Activated naive CD8-positive, alpha-beta T cell (primary cell): ENCODE results near the gene GIT2.
"Not testable (repeated sequence)": the region's sequence is repeated elsewhere in the genome, so short reads cannot be mapped to it uniquely, and the experiment has no call there.

ENCODE experiments used
- H3K27ac Mint-ChIP-seq: one replicate; pipeline ENCODE4 v1.8.0; 2021; ENCODE audit warnings: mixed read lengths
- H3K27me3 Mint-ChIP-seq: one replicate; pipeline ENCODE4 v1.8.0; 2021; ENCODE audit warnings: mixed read lengths
- H3K36me3 Mint-ChIP-seq: one replicate; pipeline ENCODE4 v1.8.0; 2021; ENCODE audit warnings: mixed read lengths
- H3K4me1 Mint-ChIP-seq: one replicate; pipeline ENCODE4 v1.8.0; 2021; ENCODE audit warnings: low read depth, mixed read lengths
- H3K4me3 Mint-ChIP-seq: one replicate; pipeline ENCODE4 v1.8.0; 2021; ENCODE audit warnings: mild to moderate bottlenecking, mixed read lengths
- H3K9me3 Mint-ChIP-seq: one replicate; pipeline ENCODE4 v1.8.0; 2021; ENCODE audit warnings: low read depth, mixed read lengths

The GIT2 gene

DNA sequence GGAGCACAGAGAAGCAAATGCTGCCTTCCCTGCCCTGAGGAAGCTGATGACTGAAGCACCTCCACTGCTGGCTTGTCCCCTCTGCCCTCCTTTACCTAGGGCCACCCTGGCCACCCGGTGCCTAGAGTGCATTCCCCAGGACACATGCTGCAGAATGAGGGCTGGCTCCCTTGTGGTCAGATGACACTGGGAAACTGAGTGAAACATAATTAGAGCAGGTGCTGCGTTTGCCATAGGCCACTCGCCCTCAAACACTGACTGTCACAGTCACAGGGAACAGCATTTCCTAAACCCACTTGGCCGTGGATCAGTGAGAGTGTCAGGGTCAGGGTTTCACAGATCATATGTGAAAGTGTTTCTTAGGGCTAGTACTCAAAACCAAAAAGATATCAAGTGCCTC, 80.1 kb downstream of the GIT2 start:
- peaks cover 6% of the 10 kb centered on the region for H3K36me3 Mint-ChIP-seq
- H3K4me3 Mint-ChIP-seq: no peak overlapping the region
- H3K27ac Mint-ChIP-seq: no peak overlapping the region
- no peaks in the 10 kb centered on the region for H3K9me3 Mint-ChIP-seq
- no peaks in the 10 kb centered on the region for H3K4me1 Mint-ChIP-seq
- no peaks in the 10 kb centered on the region for H3K27me3 Mint-ChIP-seq

DNA sequence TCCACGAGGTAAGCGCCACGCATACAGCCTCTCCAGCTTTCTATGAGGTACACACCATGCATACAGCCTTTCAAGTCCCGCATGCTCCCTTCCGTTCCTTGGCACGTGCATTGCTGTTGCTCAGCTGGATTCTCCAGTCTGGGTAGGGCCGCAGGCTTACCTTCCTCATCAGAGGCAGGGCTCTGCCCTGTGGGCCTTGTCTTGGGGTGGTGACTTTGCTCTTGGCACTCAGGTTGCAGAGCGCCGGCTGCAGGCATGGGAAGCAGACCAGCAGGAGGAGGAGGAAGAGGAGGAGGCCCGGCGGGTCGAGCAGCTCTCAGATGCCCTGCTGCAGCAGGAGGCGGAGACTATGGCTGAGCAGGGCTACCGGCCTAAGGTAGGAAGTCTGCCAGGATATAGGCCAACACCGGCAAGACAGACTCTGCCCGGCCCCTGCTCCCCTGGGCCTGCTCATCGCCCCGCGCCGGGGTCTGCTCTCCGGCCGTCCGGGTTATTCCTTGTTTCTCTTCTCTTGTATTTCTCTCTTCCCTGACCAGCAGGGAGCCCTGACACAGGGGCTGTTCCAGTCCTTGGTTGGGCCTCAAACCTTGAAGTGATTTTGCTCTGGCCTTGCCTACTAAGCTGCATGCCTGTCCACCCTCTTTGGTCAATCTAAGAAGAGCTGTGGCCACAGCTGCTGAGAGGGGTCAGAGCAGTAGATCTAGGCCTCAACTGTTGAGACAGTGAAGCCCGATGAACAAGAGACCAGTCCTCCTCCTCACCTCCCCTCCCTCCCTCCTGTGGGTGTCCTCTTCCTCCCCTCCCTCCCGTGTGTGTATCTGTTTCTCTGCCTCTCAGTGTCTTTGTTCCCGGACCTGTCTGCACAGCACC, 80.8 kb downstream of the GIT2 start:
- no peaks in the 10 kb centered on the region for H3K4me1 Mint-ChIP-seq

DNA sequence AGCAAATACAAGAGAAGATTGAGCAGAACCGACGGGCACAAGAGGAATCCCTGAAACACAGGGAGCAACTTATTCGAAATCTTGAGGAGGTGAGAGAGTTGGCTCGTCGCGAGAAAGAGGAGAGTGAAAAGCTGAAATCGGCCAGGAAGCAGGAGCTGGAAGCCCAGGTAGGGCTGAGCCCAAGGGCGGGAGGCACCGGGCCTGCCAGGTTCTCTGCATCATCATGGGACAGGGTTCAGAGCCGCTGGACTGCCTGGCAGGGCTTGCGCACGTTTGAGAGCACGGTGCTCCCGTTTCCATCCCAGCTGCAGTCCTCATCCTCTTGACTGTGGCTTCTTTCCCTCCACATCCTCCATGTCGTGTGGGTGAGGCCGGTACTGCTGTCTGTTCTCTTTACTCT, 81.7 kb downstream of the GIT2 start:
- Mint-ChIP-seq H3K4me1 (no peaks in the 10 kb centered on the region), H3K4me3 (no peak overlapping the region), H3K27me3 (no peaks in the 10 kb centered on the region), H3K9me3 (no peaks in the 10 kb centered on the region), H3K27ac (no peak overlapping the region), H3K36me3 (peaks cover 3% of the 10 kb centered on the region)

More for the DNA sequence above, 80.8 kb downstream of the GIT2 start:
- Mint-ChIP-seq H3K27ac (no peak overlapping the region), H3K9me3 (no peaks in the 10 kb centered on the region), H3K36me3 (peaks cover 3% of the 10 kb centered on the region), H3K27me3 (no peaks in the 10 kb centered on the region), H3K4me3 (no peak overlapping the region)

DNA sequence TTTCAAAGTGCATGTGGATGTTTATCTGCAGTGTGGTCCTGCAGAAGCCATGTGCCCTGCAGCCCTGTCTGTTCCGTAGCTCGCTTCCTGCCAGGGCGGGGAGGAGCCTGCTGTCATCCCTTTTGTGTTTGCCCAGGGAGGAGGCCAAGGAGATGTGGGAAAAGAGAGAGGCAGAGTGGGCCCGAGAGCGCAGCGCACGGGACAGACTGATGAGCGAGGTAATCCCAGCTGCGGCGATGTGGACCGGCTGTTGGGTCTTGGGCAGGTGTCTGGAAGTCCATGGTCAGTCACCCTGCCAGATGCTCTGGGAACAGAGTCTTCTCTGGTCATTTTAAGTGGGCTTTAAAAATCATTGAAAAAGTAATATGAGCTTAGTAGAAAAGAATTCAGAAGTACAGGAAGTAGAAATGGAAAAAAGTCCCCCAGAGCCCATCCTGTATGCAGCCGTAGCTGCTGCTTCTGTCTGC, 83.3 kb downstream of the GIT2 start:
- Mint-ChIP-seq H3K27ac (no peak overlapping the region), H3K4me1 (no peaks in the 10 kb centered on the region), H3K9me3 (no peaks in the 10 kb centered on the region), H3K27me3 (no peaks in the 10 kb centered on the region), H3K4me3 (no peak overlapping the region), H3K36me3 (peaks cover 8% of the 10 kb centered on the region)

DNA sequence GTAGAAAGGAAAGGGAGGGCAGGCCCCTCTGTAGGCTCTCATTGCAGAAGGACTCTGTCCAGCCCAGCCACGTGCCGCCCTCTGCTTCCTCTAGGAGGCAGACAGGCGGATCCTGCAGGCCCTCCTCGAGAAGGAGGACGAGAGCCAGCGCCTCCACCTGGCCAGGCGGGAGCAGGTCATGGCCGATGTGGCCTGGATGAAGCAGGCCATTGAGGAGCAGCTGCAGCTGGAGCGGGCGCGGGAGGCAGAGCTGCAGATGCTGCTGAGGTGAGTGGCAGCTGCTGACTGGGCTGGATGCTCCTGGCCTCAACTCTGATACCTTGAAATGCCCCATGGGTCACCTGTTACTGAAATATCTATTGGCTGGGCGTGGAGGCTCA, 85.2 kb downstream of the GIT2 start:
- no peaks in the 10 kb centered on the region for H3K27me3 Mint-ChIP-seq
- no peaks in the 10 kb centered on the region for H3K4me1 Mint-ChIP-seq
- no peak overlapping the region for H3K27ac Mint-ChIP-seq
- H3K36me3 Mint-ChIP-seq: peaks cover 7% of the 10 kb centered on the region
- no peak overlapping the region for H3K4me3 Mint-ChIP-seq
- no peaks in the 10 kb centered on the region for H3K9me3 Mint-ChIP-seq

DNA sequence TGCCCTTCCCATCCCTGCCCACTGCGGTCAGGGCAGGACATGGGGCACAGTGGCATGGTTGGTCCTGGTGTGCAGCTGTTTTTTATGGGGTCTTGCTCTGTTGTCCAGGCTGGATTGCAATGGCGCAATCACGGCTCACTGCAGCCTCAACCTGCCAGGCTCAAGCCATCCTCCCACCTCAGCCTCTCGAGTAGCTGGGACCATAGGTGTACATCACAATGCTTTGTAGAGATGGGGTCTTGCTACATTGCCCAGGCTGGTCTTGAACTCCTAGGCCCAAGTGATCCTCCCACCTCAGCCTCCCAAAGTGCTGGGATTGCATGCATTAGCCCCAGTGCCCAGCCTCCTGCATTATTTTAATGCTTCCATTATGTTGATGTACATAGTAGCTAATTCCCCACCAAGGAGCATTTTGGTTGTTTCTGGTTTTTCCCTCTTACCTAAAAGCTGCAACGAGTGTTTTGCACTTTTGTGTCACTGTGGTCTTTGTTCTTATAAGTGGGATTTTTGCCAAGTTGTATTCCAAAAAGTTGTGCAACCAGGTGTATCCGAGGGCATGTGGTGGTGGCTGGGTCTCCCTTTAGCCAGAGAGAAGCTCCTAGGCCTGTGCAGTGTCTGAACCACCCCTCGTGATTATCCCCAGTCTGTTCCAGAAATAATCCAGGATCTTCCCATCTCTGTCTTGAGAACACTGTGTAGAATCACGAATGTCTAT, 85.8 kb downstream of the GIT2 start:
- Mint-ChIP-seq H3K4me1 (no peaks in the 10 kb centered on the region), H3K36me3 (peaks cover 7% of the 10 kb centered on the region), H3K4me3 (no peak overlapping the region), H3K27ac (no peak overlapping the region), H3K27me3 (no peaks in the 10 kb centered on the region), H3K9me3 (no peaks in the 10 kb centered on the region)

DNA sequence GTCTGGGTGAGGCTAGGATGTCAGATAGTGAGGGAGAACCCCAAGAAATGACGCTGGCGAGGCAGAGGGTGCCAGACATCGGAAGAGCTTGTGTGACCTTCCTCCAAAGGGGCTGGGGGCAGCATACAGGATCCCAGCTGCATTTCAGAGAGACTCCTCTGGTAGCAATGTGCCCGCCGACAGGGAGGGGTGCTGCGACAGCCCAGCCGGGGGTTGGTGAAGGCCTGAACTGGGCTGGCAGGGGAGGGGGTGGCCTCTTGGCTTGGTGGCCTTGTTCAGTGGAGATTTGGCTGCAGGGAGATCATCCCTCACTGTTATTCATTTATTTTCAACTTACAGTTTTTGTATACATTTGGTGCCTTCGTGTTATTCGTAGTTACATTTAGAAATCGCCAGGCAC, 90.9 kb downstream of the GIT2 start:
- Mint-ChIP-seq H3K4me3 (no peak overlapping the region), H3K9me3 (no peaks in the 10 kb centered on the region), H3K27me3 (no peaks in the 10 kb centered on the region), H3K27ac (no peak overlapping the region), H3K36me3 (peaks cover 15% of the 10 kb centered on the region), H3K4me1 (peaks cover 14% of the 10 kb centered on the region)

DNA sequence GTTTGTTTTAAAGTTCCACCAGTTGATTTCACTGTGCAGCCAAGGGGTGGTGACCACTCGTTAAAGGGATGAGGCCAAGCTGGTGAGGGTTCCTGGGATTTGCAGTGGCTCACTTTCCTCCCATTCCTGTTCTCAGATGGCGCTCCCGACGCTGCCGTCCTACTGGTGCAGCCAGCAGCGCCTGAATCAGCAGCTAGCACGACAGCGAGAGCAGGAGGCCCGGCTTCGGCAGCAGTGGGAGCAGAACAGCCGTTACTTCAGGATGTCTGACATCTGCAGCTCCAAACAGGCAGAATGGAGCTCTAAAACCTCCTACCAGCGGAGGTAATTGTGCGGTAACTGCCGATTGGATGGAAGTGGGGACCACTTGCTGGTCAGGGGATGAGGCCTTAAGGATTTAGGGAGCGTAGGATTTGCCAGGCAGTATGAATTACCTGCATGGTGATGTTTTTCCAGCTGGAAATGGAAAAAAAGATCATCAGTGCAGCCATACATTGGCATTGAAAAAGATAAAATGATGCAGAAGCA, 93.2 kb downstream of the GIT2 start:
- H3K27me3 Mint-ChIP-seq: no peaks in the 10 kb centered on the region
- H3K36me3 Mint-ChIP-seq: peaks cover 10% of the 10 kb centered on the region
- no peaks in the 10 kb centered on the region for H3K9me3 Mint-ChIP-seq
- peaks cover 21% of the 10 kb centered on the region for H3K4me1 Mint-ChIP-seq
- H3K4me3 Mint-ChIP-seq: no peak overlapping the region
- no peak overlapping the region for H3K27ac Mint-ChIP-seq

DNA sequence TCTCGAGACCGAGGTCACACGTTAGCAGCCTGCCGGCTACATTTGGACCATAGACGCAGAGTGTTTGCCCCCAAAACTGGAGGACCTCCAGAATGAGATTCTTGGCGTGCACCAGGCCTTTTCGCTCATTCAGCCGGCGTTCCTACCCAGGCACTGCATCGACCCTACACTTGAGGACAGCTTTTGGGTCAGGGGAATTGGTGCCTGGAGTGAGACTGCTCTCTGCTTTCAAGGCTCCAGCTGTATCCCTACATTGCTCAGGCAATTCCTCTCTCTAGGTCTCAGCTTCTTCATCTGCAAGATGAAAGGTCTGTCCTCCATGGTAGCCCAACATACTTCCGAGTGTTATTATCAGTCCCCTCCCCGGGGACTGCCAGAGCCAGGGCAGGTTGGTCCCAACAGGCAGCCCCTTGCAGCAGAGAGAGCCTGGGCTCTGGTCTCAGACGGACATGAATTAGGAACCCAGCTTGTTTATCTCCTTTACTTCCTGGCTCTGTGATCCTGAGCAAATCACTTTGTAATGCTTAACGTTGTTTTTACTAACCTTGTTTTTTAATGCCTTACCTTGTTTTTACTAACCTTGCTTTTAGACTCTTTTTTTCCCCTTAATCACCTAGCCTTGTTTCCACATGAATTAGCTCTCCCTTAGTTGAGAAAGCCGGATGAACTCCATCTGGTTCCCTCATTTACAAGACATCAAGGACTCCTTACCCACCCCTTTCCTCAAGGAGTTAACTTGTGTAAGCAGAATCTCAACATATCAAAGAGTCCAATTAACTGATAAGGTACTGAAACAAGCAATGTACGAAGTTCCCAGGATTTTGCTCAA, 95.2 kb downstream of the GIT2 start:
- H3K36me3 Mint-ChIP-seq: peaks cover 8% of the 10 kb centered on the region
- no peaks in the 10 kb centered on the region for H3K27me3 Mint-ChIP-seq
- H3K9me3 Mint-ChIP-seq: no peaks in the 10 kb centered on the region
- peaks cover 21% of the 10 kb centered on the region for H3K4me1 Mint-ChIP-seq
- H3K27ac Mint-ChIP-seq: peak overlapping the region; percentile 93
- H3K4me3 Mint-ChIP-seq: peak overlapping the region; percentile 96

DNA sequence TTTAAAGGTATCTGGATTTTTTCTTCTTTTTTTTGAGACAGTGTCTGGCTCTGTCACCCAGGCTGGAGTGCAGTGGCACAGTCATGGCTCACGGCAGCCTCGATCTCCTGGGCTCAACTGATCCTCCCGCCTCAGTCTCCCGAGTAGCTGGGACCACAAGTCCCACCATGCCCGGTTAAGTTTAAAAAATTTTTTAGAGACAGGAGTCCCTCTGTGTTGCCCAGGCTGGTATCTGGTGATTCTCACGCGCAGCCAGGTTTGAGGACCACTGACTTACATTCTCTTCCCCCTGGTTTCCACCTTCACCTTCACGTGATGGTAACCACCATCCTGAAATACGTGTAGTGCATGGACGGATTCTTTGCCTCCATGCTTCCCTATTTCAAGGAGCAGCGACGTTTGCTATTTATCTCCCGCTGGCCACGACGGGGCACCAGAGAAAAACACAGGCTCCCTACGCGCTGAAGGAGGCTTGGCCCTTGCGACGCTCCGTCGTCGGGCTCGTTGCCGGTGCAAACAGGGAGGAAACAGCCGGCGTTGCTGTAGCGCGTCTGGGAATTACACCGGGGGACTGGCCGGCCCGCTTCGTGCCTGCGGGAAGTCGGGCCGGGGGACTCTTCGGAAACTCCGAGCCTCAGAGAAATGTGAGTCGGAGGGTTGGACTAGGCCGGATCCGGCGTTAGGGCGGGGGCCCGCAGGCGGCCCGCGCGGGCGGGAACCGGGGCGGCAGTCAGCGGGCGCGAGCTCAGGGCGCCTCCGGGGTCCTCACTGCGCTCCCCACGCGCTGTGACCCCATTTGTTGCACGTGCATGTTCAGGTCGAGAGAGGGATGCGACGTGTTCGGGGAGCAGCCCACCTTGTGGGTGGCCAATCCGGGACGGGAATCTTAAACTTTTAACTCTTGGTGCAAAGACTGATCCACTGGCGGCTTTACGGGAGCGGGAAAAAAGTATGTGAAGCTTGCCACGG, 96.1 kb downstream of the GIT2 start, which contains the start of gene TCHP:
TSS of gene TCHP (plus strand) at position 492 of the 969 bp plus-strand sequence. CDS start 2,753 bp downstream, outside the sequence.
- H3K36me3 Mint-ChIP-seq: peaks cover 7% of the 10 kb centered on the region
- peaks cover 21% of the 10 kb centered on the region for H3K4me1 Mint-ChIP-seq
- peak within 1 kb of the TSS; percentile 96 for H3K4me3 Mint-ChIP-seq
- no peaks in the 10 kb centered on the region for H3K27me3 Mint-ChIP-seq
- no peaks in the 10 kb centered on the region for H3K9me3 Mint-ChIP-seq
- peak within 1 kb of the TSS; percentile 99 for H3K27ac Mint-ChIP-seq

DNA sequence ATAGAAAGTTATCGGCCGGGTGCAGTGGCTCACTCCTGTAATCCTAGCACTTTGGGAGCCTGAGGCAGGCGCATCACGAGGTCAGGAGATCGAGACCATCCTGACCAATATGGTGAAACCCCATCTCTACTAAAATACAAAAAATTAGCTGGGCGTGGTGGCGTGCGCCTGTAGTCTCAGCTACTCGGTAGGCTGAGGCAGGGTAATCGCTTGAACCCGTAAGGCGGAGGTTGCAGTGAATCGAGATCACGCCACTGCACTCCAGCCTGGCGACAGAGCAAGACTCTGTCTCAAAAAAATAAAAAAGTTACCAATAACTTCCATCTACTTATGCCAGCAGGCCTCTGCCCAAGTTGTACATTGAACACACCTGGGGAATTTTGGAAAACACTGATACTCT, 96.8 kb downstream of the GIT2 start:
- not testable (repeated sequence) for H3K27me3 Mint-ChIP-seq, H3K9me3 Mint-ChIP-seq, H3K36me3 Mint-ChIP-seq
- H3K4me1 Mint-ChIP-seq: peaks cover 21% of the 10 kb centered on the region
- peak overlapping the region; percentile 96 for H3K4me3 Mint-ChIP-seq
- H3K27ac Mint-ChIP-seq: peak overlapping the region; percentile 99

DNA sequence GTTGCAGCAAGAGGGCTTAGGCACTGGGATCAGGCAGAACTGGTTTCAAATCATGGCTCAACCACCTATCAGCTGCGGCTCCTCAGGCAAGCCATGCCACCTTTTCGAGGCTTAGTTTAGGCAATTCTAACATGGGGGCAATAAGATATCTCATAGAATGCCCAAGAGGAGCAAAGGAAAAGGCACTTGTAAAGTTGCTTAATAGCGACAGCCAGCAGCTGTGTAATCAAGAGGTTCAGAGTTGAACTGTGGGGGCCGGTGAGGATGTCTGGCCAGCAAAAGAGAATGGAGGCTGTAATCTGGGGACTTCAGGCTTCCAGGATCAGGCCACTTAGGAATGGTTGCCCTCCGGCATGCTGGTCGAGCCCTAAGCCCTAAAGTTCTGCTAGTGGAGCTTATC, 99.1 kb downstream of the GIT2 start:
- no peak overlapping the region for H3K4me3 Mint-ChIP-seq
- H3K9me3 Mint-ChIP-seq: no peaks in the 10 kb centered on the region
- no peaks in the 10 kb centered on the region for H3K36me3 Mint-ChIP-seq
- H3K27me3 Mint-ChIP-seq: no peaks in the 10 kb centered on the region
- no peak overlapping the region for H3K27ac Mint-ChIP-seq
- peaks cover 28% of the 10 kb centered on the region for H3K4me1 Mint-ChIP-seq

DNA sequence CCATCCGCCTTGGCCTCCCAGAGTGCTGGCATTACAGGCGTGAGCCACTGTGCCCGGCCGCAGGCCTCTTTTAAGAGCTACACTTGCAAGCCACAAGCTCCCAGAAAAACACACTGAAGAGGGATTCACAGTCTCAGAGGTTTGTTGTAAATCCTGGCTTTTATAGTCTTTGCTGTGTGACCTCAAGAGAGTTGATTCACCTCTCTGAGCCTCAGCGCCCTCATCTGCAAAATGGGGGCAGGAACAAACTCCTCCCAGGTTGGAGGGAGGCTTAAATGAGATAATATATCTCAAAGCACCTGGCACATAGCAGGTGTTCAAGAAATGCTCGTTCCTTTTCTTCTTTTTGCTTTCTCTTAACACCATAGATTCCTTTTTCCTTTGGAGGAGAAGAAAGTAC, 100.0 kb downstream of the GIT2 start:
- Mint-ChIP-seq H3K36me3 (no peaks in the 10 kb centered on the region), H3K4me3 (no peak overlapping the region), H3K4me1 (peaks cover 19% of the 10 kb centered on the region), H3K27ac (no peak overlapping the region), H3K9me3 (no peaks in the 10 kb centered on the region), H3K27me3 (no peaks in the 10 kb centered on the region)

DNA sequence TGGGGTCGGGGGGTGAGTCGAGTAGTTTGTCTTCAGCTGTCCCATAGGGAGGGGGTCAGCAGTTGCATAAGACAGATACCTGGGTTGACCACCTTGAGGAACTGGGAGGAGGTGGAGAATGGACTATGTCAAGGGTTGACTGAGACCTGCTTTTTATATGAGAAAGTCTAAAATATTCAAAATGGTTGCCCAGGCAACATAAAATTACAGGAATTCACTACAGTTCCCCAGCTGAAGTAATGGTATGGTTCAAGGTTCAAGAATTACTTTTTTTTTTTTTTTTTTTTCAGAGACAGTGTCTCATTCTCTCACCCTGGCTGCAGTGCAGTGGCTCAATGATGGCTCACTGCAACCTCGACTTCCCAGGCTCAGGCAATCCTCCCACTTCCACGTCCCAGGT, 101.2 kb downstream of the GIT2 start:
- peaks cover 17% of the 10 kb centered on the region for H3K4me1 Mint-ChIP-seq
- H3K36me3 Mint-ChIP-seq: no peaks in the 10 kb centered on the region
- no peak overlapping the region for H3K4me3 Mint-ChIP-seq
- no peaks in the 10 kb centered on the region for H3K9me3 Mint-ChIP-seq
- no peak overlapping the region for H3K27ac Mint-ChIP-seq
- no peaks in the 10 kb centered on the region for H3K27me3 Mint-ChIP-seq
